Measurements from ENCODE around the gene EDIL3.
A peak's percentile ranks its signal among the peaks of the same experiment; 100 is the strongest.

Gene EDIL3

DNA sequence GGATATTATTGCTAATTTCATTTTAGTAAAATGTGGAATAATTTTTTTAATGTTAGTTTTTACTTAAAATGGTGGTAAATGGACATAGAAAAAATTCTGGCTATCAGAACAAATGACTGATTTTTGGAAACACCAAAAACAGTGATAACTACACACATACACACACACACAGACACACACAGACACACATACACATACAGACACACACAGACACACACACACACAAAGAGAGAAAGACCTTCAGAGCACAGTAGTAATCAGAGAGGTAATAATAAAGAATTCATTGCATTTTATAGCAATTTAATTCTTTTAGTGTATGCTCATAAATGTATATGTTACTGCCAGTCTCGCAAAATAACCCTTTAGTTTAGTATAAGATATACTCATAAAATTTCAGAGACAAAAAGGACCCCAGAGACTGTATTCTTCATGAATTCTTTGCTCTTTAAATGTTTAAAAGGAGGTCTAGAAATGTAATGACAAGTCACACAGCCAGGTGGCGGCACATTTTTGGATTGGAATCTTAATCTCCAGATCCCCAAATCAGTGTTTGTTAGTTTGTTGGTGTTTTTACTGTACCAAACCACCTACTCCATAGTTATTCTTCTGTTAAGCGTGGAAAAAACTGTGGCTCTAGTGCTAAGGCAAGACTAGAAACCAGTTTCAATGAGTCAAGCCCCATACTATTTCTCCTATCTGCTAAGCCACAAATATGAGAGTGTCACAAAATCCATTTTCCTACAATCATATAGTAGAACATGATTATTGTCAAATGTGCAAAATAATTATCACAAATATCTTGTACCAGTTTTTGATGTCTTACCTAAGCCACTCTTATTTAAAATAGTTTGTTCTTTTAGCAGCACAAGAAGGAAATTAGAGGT lies 109.9 kb downstream of the EDIL3 start:
- no peak overlapping the region for H3K4me3 ChIP-seq (replicated peaks; ENCODE audit: low read depth, low read length)

DNA sequence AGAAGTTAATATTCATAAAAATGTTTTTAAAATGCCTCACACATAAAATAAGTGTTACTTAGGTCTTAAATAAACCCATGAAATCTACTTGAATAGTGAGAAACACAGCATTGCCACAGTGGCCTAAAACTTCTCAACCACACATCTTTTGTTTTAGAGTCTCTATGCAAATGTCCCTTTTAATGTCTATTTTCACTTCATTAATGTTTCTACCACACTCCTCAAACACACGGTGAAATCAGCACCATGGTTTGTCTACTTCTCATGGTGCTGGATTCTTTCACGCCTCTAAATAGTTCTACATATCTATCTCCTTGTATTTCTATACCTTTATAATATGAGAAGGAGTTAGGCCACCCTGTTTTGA lies 111.2 kb downstream of the EDIL3 start:
- H3K4me3 ChIP-seq (replicated peaks; ENCODE audit: low read depth, low read length): no peak overlapping the region
- DNase-seq (ENCODE audit: low read depth): no peak
- TF ChIP-seq, protein P1, sequence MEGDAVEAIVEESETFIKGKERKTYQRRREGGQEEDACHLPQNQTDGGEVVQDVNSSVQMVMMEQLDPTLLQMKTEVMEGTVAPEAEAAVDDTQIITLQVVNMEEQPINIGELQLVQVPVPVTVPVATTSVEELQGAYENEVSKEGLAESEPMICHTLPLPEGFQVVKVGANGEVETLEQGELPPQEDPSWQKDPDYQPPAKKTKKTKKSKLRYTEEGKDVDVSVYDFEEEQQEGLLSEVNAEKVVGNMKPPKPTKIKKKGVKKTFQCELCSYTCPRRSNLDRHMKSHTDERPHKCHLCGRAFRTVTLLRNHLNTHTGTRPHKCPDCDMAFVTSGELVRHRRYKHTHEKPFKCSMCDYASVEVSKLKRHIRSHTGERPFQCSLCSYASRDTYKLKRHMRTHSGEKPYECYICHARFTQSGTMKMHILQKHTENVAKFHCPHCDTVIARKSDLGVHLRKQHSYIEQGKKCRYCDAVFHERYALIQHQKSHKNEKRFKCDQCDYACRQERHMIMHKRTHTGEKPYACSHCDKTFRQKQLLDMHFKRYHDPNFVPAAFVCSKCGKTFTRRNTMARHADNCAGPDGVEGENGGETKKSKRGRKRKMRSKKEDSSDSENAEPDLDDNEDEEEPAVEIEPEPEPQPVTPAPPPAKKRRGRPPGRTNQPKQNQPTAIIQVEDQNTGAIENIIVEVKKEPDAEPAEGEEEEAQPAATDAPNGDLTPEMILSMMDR (IDR thresholded peaks at IDR 0.05; ENCODE audit: low read length, missing control alignments): no peak

More for the DNA sequence above, 109.9 kb downstream of the EDIL3 start:
- peak; percentile 66 for DNase-seq (ENCODE audit: low read depth)
- TF ChIP-seq, protein P1 (IDR thresholded peaks at IDR 0.05; ENCODE audit: low read length, missing control alignments): peak; percentile 66

- H3K4me3 ChIP-seq (replicated peaks; ENCODE audit: low read depth, low read length): no peak overlapping the region
- DNase-seq (ENCODE audit: low read depth): peak; percentile 14
- TF ChIP-seq, protein P1 (IDR thresholded peaks at IDR 0.05; ENCODE audit: low read length, missing control alignments): no peak
Measured at GRCh38 chr5:84272771-84273516, 111.7 kb downstream of the EDIL3 start.

GRCh38 chr5:84265739-84266550 lies 118.7 kb downstream of the EDIL3 start:
- no peak overlapping the region for H3K4me3 ChIP-seq (replicated peaks; ENCODE audit: low read depth, low read length)
- DNase-seq (ENCODE audit: low read depth): no peak
- TF ChIP-seq, protein P1 (IDR thresholded peaks at IDR 0.05; ENCODE audit: low read length, missing control alignments): no peak

DNA sequence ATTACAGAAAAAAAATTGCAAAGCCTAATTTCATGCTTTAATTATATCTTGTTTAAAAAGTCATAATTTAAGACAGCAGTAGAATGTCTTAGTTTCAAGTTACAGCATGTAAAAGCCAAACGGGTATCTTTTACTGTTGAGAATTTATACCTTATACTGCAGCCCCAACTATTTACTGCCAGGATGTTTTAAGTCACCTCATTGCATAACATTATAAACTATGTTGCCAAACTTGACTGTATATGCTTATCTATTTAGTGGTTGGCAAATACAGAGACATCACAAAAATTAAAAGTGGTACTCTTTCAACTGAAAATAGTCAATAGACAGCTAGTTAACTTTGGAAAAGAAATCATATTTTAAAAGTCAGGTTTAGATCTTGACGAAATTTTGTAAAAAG lies 119.5 kb downstream of the EDIL3 start:
- TF ChIP-seq, protein P1 (IDR thresholded peaks at IDR 0.05; ENCODE audit: low read length, missing control alignments): no peak
- DNase-seq (ENCODE audit: low read depth): no peak
- no peak overlapping the region for H3K4me3 ChIP-seq (replicated peaks; ENCODE audit: low read depth, low read length)

DNA sequence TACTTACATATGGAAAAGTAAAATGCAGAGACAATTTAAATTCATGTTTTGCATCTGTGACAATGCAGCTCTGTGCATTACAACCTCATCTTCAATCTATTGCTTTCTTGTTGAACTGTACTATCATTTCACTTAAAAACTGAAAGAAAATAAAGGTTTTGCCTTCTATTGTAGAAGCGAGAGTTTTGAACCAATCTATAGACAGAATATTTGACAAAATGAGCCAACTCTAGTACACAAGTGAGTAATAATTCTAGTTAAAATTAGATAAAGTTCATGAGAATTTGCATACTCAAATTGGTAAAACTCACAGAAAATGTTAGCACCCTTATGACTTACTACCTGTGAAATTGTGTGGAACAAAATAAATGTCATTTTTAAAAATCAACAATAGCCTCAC lies 123.7 kb downstream of the EDIL3 start:
- TF ChIP-seq, protein P1 (IDR thresholded peaks at IDR 0.05; ENCODE audit: low read length, missing control alignments): no peak
- DNase-seq (ENCODE audit: low read depth): no peak
- H3K4me3 ChIP-seq (replicated peaks; ENCODE audit: low read depth, low read length): no peak overlapping the region

Measured in fibroblast of pulmonary artery (primary cell).